ENCODE measurements around the gene CCDC178.
"Not testable (repeated sequence)": the region's sequence is repeated elsewhere in the genome, so short reads cannot be mapped to it uniquely, and the experiment has no call there.

Gene CCDC178

GRCh38 chr18:33339733-33340132, 100.8 kb downstream of the CCDC178 start:
- H3K4me3 ChIP-seq (ENCODE audit: low read length); H3K4me1 ChIP-seq (ENCODE audit: control insufficient read depth, insufficient read depth, low read length); H3K9ac ChIP-seq (ENCODE audit: low read length); H3K9me3 ChIP-seq (ENCODE audit: control insufficient read depth, low read length); H3K36me3 ChIP-seq (ENCODE audit: control insufficient read depth, insufficient read depth, low read length); H3K27me3 ChIP-seq (ENCODE audit: control insufficient read depth, insufficient read depth, low read length): not testable (repeated sequence)

GRCh38 chr18:33334781-33335180, 105.7 kb downstream of the CCDC178 start:
- Histone ChIP-seq H3K9ac (ENCODE audit: low read length) (no peak overlapping the region), H3K27me3 (ENCODE audit: control insufficient read depth, insufficient read depth, low read length) (no peaks in the 10 kb centered on the region), H3K9me3 (ENCODE audit: control insufficient read depth, low read length) (no peaks in the 10 kb centered on the region), H3K4me3 (ENCODE audit: low read length) (no peak overlapping the region), H3K4me1 (ENCODE audit: control insufficient read depth, insufficient read depth, low read length) (no peaks in the 10 kb centered on the region), H3K36me3 (ENCODE audit: control insufficient read depth, insufficient read depth, low read length) (no peaks in the 10 kb centered on the region)

GRCh38 chr18:33330711-33331110, 109.8 kb downstream of the CCDC178 start:
- H3K36me3 ChIP-seq (ENCODE audit: control insufficient read depth, insufficient read depth, low read length), result no peaks in the 10 kb centered on the region
- no peak overlapping the region for H3K4me3 ChIP-seq (ENCODE audit: low read length)
- no peaks in the 10 kb centered on the region for H3K27me3 ChIP-seq (ENCODE audit: control insufficient read depth, insufficient read depth, low read length)
- H3K9me3 ChIP-seq (ENCODE audit: control insufficient read depth, low read length), result no peaks in the 10 kb centered on the region
- no peak overlapping the region for H3K9ac ChIP-seq (ENCODE audit: low read length)
- no peaks in the 10 kb centered on the region for H3K4me1 ChIP-seq (ENCODE audit: control insufficient read depth, insufficient read depth, low read length)

GRCh38 chr18:33326975-33327374, 113.5 kb downstream of the CCDC178 start:
- no peaks in the 10 kb centered on the region for H3K9me3 ChIP-seq (ENCODE audit: control insufficient read depth, low read length)
- no peaks in the 10 kb centered on the region for H3K36me3 ChIP-seq (ENCODE audit: control insufficient read depth, insufficient read depth, low read length)
- H3K27me3 ChIP-seq (ENCODE audit: control insufficient read depth, insufficient read depth, low read length), result no peaks in the 10 kb centered on the region
- no peak overlapping the region for H3K4me3 ChIP-seq (ENCODE audit: low read length)
- H3K9ac ChIP-seq (ENCODE audit: low read length), result no peak overlapping the region
- no peaks in the 10 kb centered on the region for H3K4me1 ChIP-seq (ENCODE audit: control insufficient read depth, insufficient read depth, low read length)

- no peak overlapping the region for H3K9ac ChIP-seq (ENCODE audit: low read length)
These were observed 122.9 kb downstream of the CCDC178 start for GRCh38 chr18:33317640-33318039.

GRCh38 chr18:33316146-33316587, 124.4 kb downstream of the CCDC178 start:
- no peaks in the 10 kb centered on the region for H3K36me3 ChIP-seq (ENCODE audit: control insufficient read depth, insufficient read depth, low read length)
- no peaks in the 10 kb centered on the region for H3K9me3 ChIP-seq (ENCODE audit: control insufficient read depth, low read length)
- no peaks in the 10 kb centered on the region for H3K4me1 ChIP-seq (ENCODE audit: control insufficient read depth, insufficient read depth, low read length)
- no peaks in the 10 kb centered on the region for H3K27me3 ChIP-seq (ENCODE audit: control insufficient read depth, insufficient read depth, low read length)
- no peak overlapping the region for H3K9ac ChIP-seq (ENCODE audit: low read length)
- H3K4me3 ChIP-seq (ENCODE audit: low read length), result no peak overlapping the region

More at GRCh38 chr18:33317640-33318039, 122.9 kb downstream of the CCDC178 start:
- Histone ChIP-seq H3K9me3 (ENCODE audit: control insufficient read depth, low read length) (no peaks in the 10 kb centered on the region), H3K4me1 (ENCODE audit: control insufficient read depth, insufficient read depth, low read length) (no peaks in the 10 kb centered on the region), H3K4me3 (ENCODE audit: low read length) (no peak overlapping the region), H3K36me3 (ENCODE audit: control insufficient read depth, insufficient read depth, low read length) (no peaks in the 10 kb centered on the region), H3K27me3 (ENCODE audit: control insufficient read depth, insufficient read depth, low read length) (no peaks in the 10 kb centered on the region)

GRCh38 chr18:33307520-33307919, 133.0 kb downstream of the CCDC178 start:
- Histone ChIP-seq H3K27me3 (ENCODE audit: control insufficient read depth, insufficient read depth, low read length) (no peaks in the 10 kb centered on the region), H3K36me3 (ENCODE audit: control insufficient read depth, insufficient read depth, low read length) (no peaks in the 10 kb centered on the region)

GRCh38 chr18:33304277-33304676, 136.2 kb downstream of the CCDC178 start:
- Histone ChIP-seq H3K27me3 (ENCODE audit: control insufficient read depth, insufficient read depth, low read length) (no peaks in the 10 kb centered on the region), H3K9ac (ENCODE audit: low read length) (no peak overlapping the region), H3K36me3 (ENCODE audit: control insufficient read depth, insufficient read depth, low read length) (no peaks in the 10 kb centered on the region), H3K9me3 (ENCODE audit: control insufficient read depth, low read length) (no peaks in the 10 kb centered on the region), H3K4me3 (ENCODE audit: low read length) (no peak overlapping the region), H3K4me1 (ENCODE audit: control insufficient read depth, insufficient read depth, low read length) (no peaks in the 10 kb centered on the region)

More at GRCh38 chr18:33307520-33307919, 133.0 kb downstream of the CCDC178 start:
- H3K4me3 ChIP-seq (ENCODE audit: low read length), result no peak overlapping the region
- no peaks in the 10 kb centered on the region for H3K4me1 ChIP-seq (ENCODE audit: control insufficient read depth, insufficient read depth, low read length)
- H3K9me3 ChIP-seq (ENCODE audit: control insufficient read depth, low read length), result no peaks in the 10 kb centered on the region
- H3K9ac ChIP-seq (ENCODE audit: low read length), result no peak overlapping the region

- Histone ChIP-seq H3K9me3 (ENCODE audit: control insufficient read depth, low read length) (no peaks in the 10 kb centered on the region), H3K4me1 (ENCODE audit: control insufficient read depth, insufficient read depth, low read length) (no peaks in the 10 kb centered on the region), H3K36me3 (ENCODE audit: control insufficient read depth, insufficient read depth, low read length) (no peaks in the 10 kb centered on the region), H3K9ac (ENCODE audit: low read length) (no peak overlapping the region), H3K27me3 (ENCODE audit: control insufficient read depth, insufficient read depth, low read length) (no peaks in the 10 kb centered on the region), H3K4me3 (ENCODE audit: low read length) (no peak overlapping the region)
These were observed 149.0 kb downstream of the CCDC178 start for GRCh38 chr18:33291539-33291938.

- H3K4me1 ChIP-seq (ENCODE audit: control insufficient read depth, insufficient read depth, low read length), result no peaks in the 10 kb centered on the region
These were observed 152.3 kb downstream of the CCDC178 start for GRCh38 chr18:33288082-33288716.

GRCh38 chr18:33282709-33283333, 157.7 kb downstream of the CCDC178 start:
- Histone ChIP-seq H3K36me3 (ENCODE audit: control insufficient read depth, insufficient read depth, low read length) (no peaks in the 10 kb centered on the region), H3K9me3 (ENCODE audit: control insufficient read depth, low read length) (no peaks in the 10 kb centered on the region), H3K4me3 (ENCODE audit: low read length) (no peak overlapping the region), H3K9ac (ENCODE audit: low read length) (no peak overlapping the region), H3K4me1 (ENCODE audit: control insufficient read depth, insufficient read depth, low read length) (no peaks in the 10 kb centered on the region), H3K27me3 (ENCODE audit: control insufficient read depth, insufficient read depth, low read length) (no peaks in the 10 kb centered on the region)

More at GRCh38 chr18:33288082-33288716, 152.3 kb downstream of the CCDC178 start:
- Histone ChIP-seq H3K27me3 (ENCODE audit: control insufficient read depth, insufficient read depth, low read length) (no peaks in the 10 kb centered on the region), H3K9me3 (ENCODE audit: control insufficient read depth, low read length) (no peaks in the 10 kb centered on the region), H3K9ac (ENCODE audit: low read length) (no peak overlapping the region), H3K36me3 (ENCODE audit: control insufficient read depth, insufficient read depth, low read length) (no peaks in the 10 kb centered on the region), H3K4me3 (ENCODE audit: low read length) (no peak overlapping the region)

- H3K36me3 ChIP-seq (ENCODE audit: control insufficient read depth, insufficient read depth, low read length), result no peaks in the 10 kb centered on the region
- H3K4me1 ChIP-seq (ENCODE audit: control insufficient read depth, insufficient read depth, low read length), result no peaks in the 10 kb centered on the region
- H3K4me3 ChIP-seq (ENCODE audit: low read length), result no peak overlapping the region
- no peaks in the 10 kb centered on the region for H3K27me3 ChIP-seq (ENCODE audit: control insufficient read depth, insufficient read depth, low read length)
- H3K9me3 ChIP-seq (ENCODE audit: control insufficient read depth, low read length), result no peaks in the 10 kb centered on the region
- no peak overlapping the region for H3K9ac ChIP-seq (ENCODE audit: low read length)
These were observed 158.4 kb downstream of the CCDC178 start for GRCh38 chr18:33282142-33282541.
